Stimulated activated CD4-positive, alpha-beta T cell treated with anti-CD3 and anti-CD28 coated beads, Interleukin-4, amount 100 ng/mL, for 4 hours (primary cell): ENCODE results near the gene CBX2.

Source experiments
- DNase-seq, 2 experiments: peaks; one replicate each; pipeline ENCODE4 v3.0.0-alpha.2; 2020

CBX2 gene

GRCh38 chr17:79814127-79814973 lies 36.4 kb downstream of the CBX2 start:
- DNase-seq = peak in 1 of 2 experiments; percentile 11

- peak in 1 of 2 experiments; percentile 24 for DNase-seq
Observed at GRCh38 chr17:79814974-79815835, 37.3 kb downstream of the CBX2 start.

GRCh38 chr17:79815836-79816461 lies 38.0 kb downstream of the CBX2 start:
- no peak for DNase-seq

- DNase-seq = no peak
Observed at GRCh38 chr17:79818026-79818758, 40.2 kb downstream of the CBX2 start.

GRCh38 chr17:79819085-79819484 lies 41.1 kb downstream of the CBX2 start:
- DNase-seq = no peak

GRCh38 chr17:79819534-79820276 lies 41.8 kb downstream of the CBX2 start:
- DNase-seq = no peak

GRCh38 chr17:79820959-79821330 lies 43.0 kb downstream of the CBX2 start:
- DNase-seq = no peak

- DNase-seq = no peak
Observed at GRCh38 chr17:79821331-79822095, 43.6 kb downstream of the CBX2 start.

- DNase-seq = no peak
Observed at GRCh38 chr17:79822583-79823124, 44.7 kb downstream of the CBX2 start.

GRCh38 chr17:79824234-79824633 lies 46.3 kb downstream of the CBX2 start:
- no peak for DNase-seq

- DNase-seq = no peak
Observed at GRCh38 chr17:79824893-79825579, 47.1 kb downstream of the CBX2 start.

- DNase-seq = no peak
Observed at GRCh38 chr17:79825580-79825921, 47.6 kb downstream of the CBX2 start.

- no peak for DNase-seq
Observed at GRCh38 chr17:79826204-79826680, 48.3 kb downstream of the CBX2 start.

GRCh38 chr17:79826841-79827578 lies 49.1 kb downstream of the CBX2 start:
- no peak for DNase-seq

GRCh38 chr17:79829004-79829403 lies 51.1 kb downstream of the CBX2 start:
- no peak for DNase-seq

- no peak for DNase-seq
Observed at GRCh38 chr17:79829457-79829856, 51.5 kb downstream of the CBX2 start.

GRCh38 chr17:79830303-79830702 lies 52.4 kb downstream of the CBX2 start:
- DNase-seq = no peak

GRCh38 chr17:79830763-79831264 lies 52.9 kb downstream of the CBX2 start:
- DNase-seq = no peak
